Mesendoderm (in vitro differentiated cells): Measurements from ENCODE around the gene STUB1.

Source experiments
- DNase-seq: peaks from one replicate; pipeline ENCODE4 v3.0.0; 2013
- H2AK5ac ChIP-seq: 2 replicates; pipeline ENCODE4 v1.6.1; 2013; ENCODE audit warnings: low read length, inconsistent platforms
- H2BK120ac ChIP-seq: 2 replicates; pipeline ENCODE4 v1.6.1; 2013; ENCODE audit warnings: low read depth, mild to moderate bottlenecking, low read length, moderate library complexity, mixed read lengths
- H2BK15ac ChIP-seq: replicated peaks from 2 replicates; pipeline ENCODE4 v1.6.1; 2013; ENCODE audit warnings: low read depth, mild to moderate bottlenecking, moderate library complexity
- H2BK5ac ChIP-seq: 2 replicates; pipeline ENCODE4 v1.6.1; 2013; ENCODE audit warnings: low read length, inconsistent platforms
- H3K18ac ChIP-seq: 2 replicates; pipeline ENCODE4 v1.6.1; 2013; ENCODE audit warnings: mild to moderate bottlenecking, low read length, mixed read lengths
- H3K23ac ChIP-seq: one replicate; pipeline ENCODE4 v1.6.1; 2013; ENCODE audit warnings: low read length
- H3K27ac ChIP-seq: 2 replicates; pipeline ENCODE4 v1.5.1; 2013; ENCODE audit warnings: low read depth, mild to moderate bottlenecking, inconsistent platforms, low read length, moderate library complexity
- H3K27me3 ChIP-seq: 2 replicates; pipeline ENCODE4 v1.6.1; 2013; ENCODE audit warnings: low read length, control low read depth, mild to moderate bottlenecking, inconsistent platforms; ENCODE audit not compliant: insufficient read depth, poor library complexity
- H3K36me3 ChIP-seq: 2 replicates; pipeline ENCODE4 v1.6.1; 2013; ENCODE audit warnings: low read length, inconsistent platforms; ENCODE audit not compliant: control insufficient read depth, insufficient read depth
- H3K4ac ChIP-seq: one replicate; pipeline ENCODE4 v1.6.1; 2013; ENCODE audit warnings: low read depth, mild to moderate bottlenecking, low read length, moderate library complexity
- H3K4me1 ChIP-seq: 2 replicates; pipeline ENCODE4 v1.6.1; 2013; ENCODE audit warnings: low read depth, low read length, inconsistent platforms; ENCODE audit not compliant: control insufficient read depth
- H3K4me2 ChIP-seq: 2 replicates; pipeline ENCODE4 v1.6.1; 2013; ENCODE audit warnings: low read length
- H3K4me3 ChIP-seq: 2 replicates; pipeline ENCODE4 v1.5.1; 2013; ENCODE audit warnings: mild to moderate bottlenecking, low read length
- H3K56ac ChIP-seq: one replicate; pipeline ENCODE4 v1.6.1; 2013; ENCODE audit warnings: low read length
- H3K79me1 ChIP-seq: 2 replicates; pipeline ENCODE4 v1.6.1; 2013; ENCODE audit warnings: low read length, inconsistent platforms
- H3K79me2 ChIP-seq: 2 replicates; pipeline ENCODE4 v1.6.1; 2013; ENCODE audit warnings: mild to moderate bottlenecking, low read length; ENCODE audit not compliant: control insufficient read depth, insufficient read depth
- H3K9ac ChIP-seq: 2 replicates; pipeline ENCODE4 v1.6.1; 2013; ENCODE audit warnings: low read length, inconsistent platforms
- H4K5ac ChIP-seq: one replicate; pipeline ENCODE4 v1.6.1; 2013; ENCODE audit warnings: low read length
- H4K8ac ChIP-seq: one replicate; pipeline ENCODE4 v1.6.1; 2013; ENCODE audit warnings: low read depth, mild to moderate bottlenecking, control low read depth, low read length, moderate library complexity
- WGBS: extraction: QIAGEN DNeasy Blood & Tissue Kit; methylation state at CpG from one replicate; pipeline ENCODE4 v1.1.7; 2013; ENCODE audit warnings: low lambda C conversion rate, missing lambda C conversion rate; ENCODE audit not compliant: insufficient coverage; ENCODE audit errors: extremely low coverage; 5-methylcytosine and 5-hydroxymethylcytosine counted together

Gene STUB1

DNA sequence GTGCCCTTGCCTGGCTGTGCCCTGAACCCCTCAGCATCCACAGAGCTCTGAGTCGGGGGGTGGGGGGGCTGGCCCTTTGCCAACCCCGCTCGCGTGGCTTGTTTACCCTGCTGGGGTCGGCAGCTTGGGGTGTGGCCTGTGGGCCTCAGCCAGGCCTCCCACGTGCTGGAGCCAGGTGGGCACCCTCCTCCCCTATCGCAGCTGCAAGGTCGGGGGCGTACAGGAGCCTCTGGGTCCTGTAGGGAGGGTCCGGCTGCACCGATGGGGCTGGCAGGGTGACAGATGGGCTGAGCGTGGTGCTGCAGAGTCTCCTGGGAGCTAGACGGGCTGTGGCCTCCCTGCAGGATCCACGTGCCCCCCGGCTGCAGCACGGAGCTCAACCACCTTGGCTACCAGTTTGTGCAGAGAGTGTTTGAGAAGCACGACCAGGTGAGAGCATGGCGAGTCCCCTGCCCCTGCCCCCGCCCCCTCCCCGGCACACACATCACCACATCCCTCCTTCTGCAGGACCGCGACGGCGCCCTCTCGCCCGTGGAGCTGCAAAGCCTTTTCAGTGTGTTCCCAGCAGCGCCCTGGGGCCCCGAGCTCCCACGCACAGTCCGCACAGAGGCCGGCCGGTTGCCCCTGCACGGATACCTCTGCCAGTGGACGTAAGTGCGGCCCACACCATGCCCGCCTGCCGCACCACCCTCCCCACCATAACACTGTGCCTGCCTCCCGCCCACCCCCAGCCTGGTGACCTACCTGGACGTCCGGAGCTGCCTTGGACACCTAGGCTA, 8.7 kb upstream of the STUB1 start:
- no CpG with 5 or more reads among the region's 40 CpGs for WGBS
- Histone ChIP-seq H3K4me1 (peaks cover 5% of the 10 kb centered on the region), H2BK15ac (no peak overlapping the region), H3K23ac (no peak overlapping the region), H4K5ac (no peak overlapping the region), H3K27ac (no peak overlapping the region), H3K56ac (no peak overlapping the region), H3K4me2 (no peak overlapping the region), H3K9ac (no peak overlapping the region), H2BK5ac (no peak overlapping the region), H3K79me1 (peaks cover 9% of the 10 kb centered on the region), H4K8ac (no peak overlapping the region), H3K79me2 (peaks cover 12% of the 10 kb centered on the region), H3K27me3 (no peaks in the 10 kb centered on the region), H2AK5ac (no peak overlapping the region), H3K36me3 (peaks cover 22% of the 10 kb centered on the region), H3K18ac (no peak overlapping the region), H3K4me3 (no peak overlapping the region), H2BK120ac (no peak overlapping the region), H3K4ac (no peak overlapping the region)
- no peak for DNase-seq

GRCh38 chr16:672371-672770, 7.8 kb upstream of the STUB1 start:
- Histone ChIP-seq H2BK15ac (no peak overlapping the region), H3K27ac (no peak overlapping the region), H3K56ac (no peak overlapping the region), H3K4me3 (no peak overlapping the region), H3K9ac (no peak overlapping the region), H2BK5ac (no peak overlapping the region), H3K4me1 (peaks cover 5% of the 10 kb centered on the region), H4K8ac (no peak overlapping the region), H2BK120ac (no peak overlapping the region), H4K5ac (no peak overlapping the region), H3K18ac (no peak overlapping the region), H3K36me3 (peaks cover 22% of the 10 kb centered on the region), H3K23ac (no peak overlapping the region), H3K27me3 (no peaks in the 10 kb centered on the region), H3K4me2 (no peak overlapping the region), H3K4ac (no peak overlapping the region), H3K79me1 (peaks cover 9% of the 10 kb centered on the region), H2AK5ac (no peak overlapping the region), H3K79me2 (peaks cover 12% of the 10 kb centered on the region)
- WGBS: no CpG with 5 or more reads among the region's 19 CpGs
- DNase-seq: no peak

DNA sequence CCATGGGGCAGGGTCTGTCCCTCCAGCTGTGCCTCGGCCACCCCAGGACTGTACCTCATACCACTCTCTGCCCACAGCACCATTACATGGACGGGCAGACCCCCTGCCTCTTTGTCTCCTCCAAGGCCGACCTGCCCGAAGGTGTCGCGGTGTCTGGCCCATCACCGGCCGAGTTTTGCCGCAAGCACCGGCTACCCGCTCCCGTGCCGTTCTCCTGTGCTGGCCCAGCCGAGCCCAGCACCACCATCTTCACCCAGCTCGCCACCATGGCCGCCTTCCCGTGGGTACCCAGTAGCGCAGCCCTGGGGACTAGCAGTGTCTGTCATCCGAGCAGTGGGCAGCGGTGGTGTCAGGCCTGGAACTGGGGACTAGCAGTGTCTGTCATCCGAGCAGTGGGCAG, 7.4 kb upstream of the STUB1 start:
- no peak overlapping the region for H2BK5ac ChIP-seq
- H3K56ac ChIP-seq: no peak overlapping the region
- H3K79me1 ChIP-seq: peaks cover 9% of the 10 kb centered on the region
- H3K27me3 ChIP-seq: no peaks in the 10 kb centered on the region
- H3K4me2 ChIP-seq: no peak overlapping the region
- H3K18ac ChIP-seq: no peak overlapping the region
- no peak overlapping the region for H3K23ac ChIP-seq
- peaks cover 22% of the 10 kb centered on the region for H3K36me3 ChIP-seq
- H2BK15ac ChIP-seq: no peak overlapping the region
- no CpG with 5 or more reads among the region's 21 CpGs for WGBS
- no peak overlapping the region for H3K4ac ChIP-seq
- no peak for DNase-seq
- H2AK5ac ChIP-seq: no peak overlapping the region
- no peak overlapping the region for H2BK120ac ChIP-seq
- no peak overlapping the region for H4K8ac ChIP-seq
- peaks cover 5% of the 10 kb centered on the region for H3K4me1 ChIP-seq
- H3K9ac ChIP-seq: no peak overlapping the region
- peaks cover 12% of the 10 kb centered on the region for H3K79me2 ChIP-seq
- no peak overlapping the region for H4K5ac ChIP-seq
- H3K4me3 ChIP-seq: no peak overlapping the region
- H3K27ac ChIP-seq: no peak overlapping the region

- H2BK15ac ChIP-seq: no peak overlapping the region
- no peak overlapping the region for H3K27ac ChIP-seq
- H3K18ac ChIP-seq: no peak overlapping the region
- no peak overlapping the region for H4K5ac ChIP-seq
- no peak overlapping the region for H4K8ac ChIP-seq
- no CpG with 5 or more reads among the region's 18 CpGs for WGBS
- peaks cover 5% of the 10 kb centered on the region for H3K4me1 ChIP-seq
- H2BK120ac ChIP-seq: no peak overlapping the region
- H3K27me3 ChIP-seq: no peaks in the 10 kb centered on the region
- H3K4me2 ChIP-seq: no peak overlapping the region
- no peak overlapping the region for H2BK5ac ChIP-seq
- H3K79me1 ChIP-seq: peaks cover 9% of the 10 kb centered on the region
- peaks cover 22% of the 10 kb centered on the region for H3K36me3 ChIP-seq
- H3K9ac ChIP-seq: no peak overlapping the region
- H3K4ac ChIP-seq: no peak overlapping the region
- H3K23ac ChIP-seq: no peak overlapping the region
- DNase-seq: no peak
- H2AK5ac ChIP-seq: no peak overlapping the region
- no peak overlapping the region for H3K56ac ChIP-seq
- peaks cover 9% of the 10 kb centered on the region for H3K79me2 ChIP-seq
- no peak overlapping the region for H3K4me3 ChIP-seq
Measured at GRCh38 chr16:673399-673991, 6.7 kb upstream of the STUB1 start.

GRCh38 chr16:674214-674881, 5.9 kb upstream of the STUB1 start:
- Histone ChIP-seq H3K4ac (no peak overlapping the region), H3K9ac (no peak overlapping the region)
- WGBS: no CpG with 5 or more reads among the region's 22 CpGs

More at GRCh38 chr16:674214-674881, 5.9 kb upstream of the STUB1 start:
- H2BK5ac ChIP-seq: no peak overlapping the region
- H3K4me2 ChIP-seq: no peak overlapping the region
- H3K56ac ChIP-seq: no peak overlapping the region
- no peak overlapping the region for H2AK5ac ChIP-seq
- peaks cover under 1% of the 10 kb centered on the region for H3K79me2 ChIP-seq
- H3K4me1 ChIP-seq: peaks cover 5% of the 10 kb centered on the region
- no peak overlapping the region for H3K4me3 ChIP-seq
- H4K8ac ChIP-seq: no peak overlapping the region
- H2BK15ac ChIP-seq: no peak overlapping the region
- H3K27ac ChIP-seq: no peak overlapping the region
- H3K18ac ChIP-seq: no peak overlapping the region
- H3K36me3 ChIP-seq: peaks cover 21% of the 10 kb centered on the region
- no peak for DNase-seq
- no peak overlapping the region for H2BK120ac ChIP-seq
- peaks cover 1% of the 10 kb centered on the region for H3K79me1 ChIP-seq
- no peak overlapping the region for H4K5ac ChIP-seq
- H3K27me3 ChIP-seq: no peaks in the 10 kb centered on the region
- no peak overlapping the region for H3K23ac ChIP-seq
